HG02588 (cell line): ENCODE measurements around the gene INO80.
"Not testable (repeated sequence)": the region's sequence is repeated elsewhere in the genome, so short reads cannot be mapped to it uniquely, and the experiment has no call there.

Source experiments
- ATAC-seq: cut with Tn5 transposase; IDR thresholded peaks from one replicate; pipeline ENCODE4 v1.9.1; 2021; ENCODE audit warnings: mild to moderate bottlenecking, moderate library complexity; ENCODE audit not compliant: unreplicated experiment

The INO80 gene

DNA sequence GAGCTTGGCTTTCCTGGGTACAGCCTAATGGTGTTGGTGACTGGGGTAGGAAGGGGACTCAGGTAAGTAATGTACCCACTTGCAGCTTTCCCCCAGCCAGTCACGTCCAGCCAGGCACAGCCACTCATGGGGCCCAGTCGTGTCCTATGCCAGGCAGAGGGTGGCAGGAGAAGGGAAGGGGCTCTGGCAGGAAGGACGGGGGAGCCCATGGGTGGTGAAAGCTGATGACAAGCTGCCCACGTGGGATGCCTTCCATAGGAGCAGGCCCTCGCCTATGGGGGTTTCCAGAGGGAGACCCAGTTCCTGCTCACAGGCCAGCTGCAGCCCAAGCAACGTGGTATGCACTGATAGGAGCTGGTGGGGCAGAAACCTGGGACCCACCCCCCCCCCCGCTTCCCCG lies 152.1 kb downstream of the INO80 start:
- ATAC-seq: no peak

DNA sequence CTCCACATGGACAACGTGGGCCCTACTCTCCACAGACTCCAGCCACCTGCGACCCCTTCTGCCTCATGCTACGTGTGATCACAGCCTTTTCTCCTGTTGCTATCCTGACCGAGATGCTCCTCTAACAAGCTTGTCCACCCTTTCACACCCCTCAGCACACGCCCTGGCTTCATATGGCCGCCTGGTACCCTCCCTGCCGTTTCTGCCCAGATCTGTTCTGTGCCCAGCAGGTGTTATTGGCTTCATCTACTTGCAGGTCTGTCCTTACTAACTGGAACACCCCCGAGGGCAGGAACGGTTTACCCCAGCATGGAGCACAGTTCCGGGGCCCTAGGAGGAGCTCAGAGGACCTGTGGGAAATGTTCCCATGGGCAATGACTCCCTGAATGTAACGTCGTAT lies 152.9 kb downstream of the INO80 start:
- ATAC-seq: no peak

DNA sequence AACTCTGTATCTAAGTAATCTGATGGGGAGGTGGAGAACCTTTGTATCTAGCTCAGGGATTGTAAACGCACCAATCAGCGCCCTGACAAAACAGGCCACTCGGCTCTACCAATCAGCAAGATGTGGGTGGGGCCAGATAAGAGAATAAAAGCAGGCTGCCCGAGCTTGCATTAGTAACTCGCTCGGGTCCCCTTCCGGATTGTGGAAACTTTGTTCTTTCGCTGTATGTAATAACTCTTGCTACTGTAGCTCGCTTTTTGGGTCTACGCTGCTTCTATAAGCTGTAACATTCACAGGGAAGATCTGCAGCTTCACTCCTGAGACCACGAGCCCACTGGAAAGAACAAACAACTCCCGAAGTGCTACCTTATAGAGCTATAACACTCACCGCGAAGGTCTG lies 153.8 kb downstream of the INO80 start:
- ATAC-seq: not testable (repeated sequence)

DNA sequence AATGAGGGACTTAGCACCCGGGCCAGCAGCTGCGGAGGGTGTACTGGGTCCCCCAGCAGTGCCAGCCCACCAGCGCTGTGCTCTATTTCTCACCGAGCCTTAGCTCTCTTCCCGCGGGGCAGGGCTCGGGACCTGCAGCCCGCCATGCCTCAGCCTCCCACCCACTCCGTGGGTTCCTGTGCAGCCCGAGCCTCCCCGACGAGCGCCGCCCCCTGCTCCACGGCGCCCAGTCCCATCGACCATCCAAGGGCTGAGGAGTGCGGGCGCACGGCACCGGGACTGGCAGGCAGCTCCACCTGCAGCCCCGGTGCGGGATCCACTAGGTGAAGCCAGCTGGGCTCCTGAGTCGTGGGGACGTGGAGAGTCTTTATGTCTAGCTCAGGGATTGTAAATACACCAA lies 154.3 kb downstream of the INO80 start:
- ATAC-seq: not testable (repeated sequence)

DNA sequence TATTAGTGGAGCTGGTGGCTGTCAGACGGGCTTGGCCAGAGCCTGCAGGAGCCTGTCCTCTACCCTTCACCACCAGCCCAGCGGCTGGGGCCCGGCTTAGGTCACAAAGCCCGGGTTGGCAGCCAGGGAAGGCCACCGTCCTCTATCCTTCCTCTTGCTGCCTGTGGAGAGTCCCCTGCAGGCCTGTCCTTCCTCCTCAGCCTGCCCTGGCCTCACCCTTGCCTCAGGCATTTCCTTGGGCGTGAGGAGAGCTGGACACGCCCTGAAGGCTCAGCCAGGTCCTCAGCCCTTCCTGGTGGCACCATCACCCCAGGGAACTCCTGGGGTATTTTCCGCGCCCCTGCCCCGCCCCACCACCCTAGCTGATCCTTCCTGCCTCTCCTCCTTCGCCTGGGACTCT lies 155.2 kb downstream of the INO80 start:
- ATAC-seq: no peak

DNA sequence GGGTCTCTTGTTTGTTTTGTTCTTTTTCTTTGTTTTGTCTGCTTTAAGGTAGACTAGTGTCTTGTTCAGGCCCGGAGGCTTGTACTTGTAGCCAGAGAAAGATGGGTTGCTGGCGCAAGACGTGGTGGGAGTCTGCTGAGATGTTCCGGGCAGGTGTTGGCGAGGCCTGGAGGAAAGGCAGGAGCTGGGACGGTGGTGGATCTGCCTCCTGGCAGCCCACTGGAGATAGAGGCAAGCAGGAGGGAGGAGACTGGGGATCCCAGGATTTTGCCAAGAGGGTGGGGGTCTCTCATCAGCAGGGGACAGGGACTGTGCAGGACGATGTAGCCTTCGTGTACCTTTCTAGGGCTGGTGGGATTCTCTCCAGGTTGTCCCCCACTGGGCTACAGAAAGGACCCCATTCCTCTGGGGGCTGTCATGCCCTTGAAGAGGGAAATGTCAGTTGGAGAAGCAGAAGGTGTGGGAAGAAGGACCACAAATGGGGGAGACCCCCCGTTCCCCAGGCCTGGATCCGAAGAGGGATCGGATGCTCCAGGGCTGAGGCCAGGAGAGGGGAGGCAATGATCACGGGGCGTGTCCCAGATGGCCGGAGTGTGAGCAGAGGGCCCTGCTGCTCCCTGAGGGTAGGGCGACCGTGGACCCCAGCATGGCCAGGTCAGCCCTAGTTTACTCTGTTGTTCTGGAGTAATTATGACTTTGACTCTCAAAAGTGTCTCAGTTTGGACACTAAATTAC lies 155.8 kb downstream of the INO80 start:
- no peak for ATAC-seq

DNA sequence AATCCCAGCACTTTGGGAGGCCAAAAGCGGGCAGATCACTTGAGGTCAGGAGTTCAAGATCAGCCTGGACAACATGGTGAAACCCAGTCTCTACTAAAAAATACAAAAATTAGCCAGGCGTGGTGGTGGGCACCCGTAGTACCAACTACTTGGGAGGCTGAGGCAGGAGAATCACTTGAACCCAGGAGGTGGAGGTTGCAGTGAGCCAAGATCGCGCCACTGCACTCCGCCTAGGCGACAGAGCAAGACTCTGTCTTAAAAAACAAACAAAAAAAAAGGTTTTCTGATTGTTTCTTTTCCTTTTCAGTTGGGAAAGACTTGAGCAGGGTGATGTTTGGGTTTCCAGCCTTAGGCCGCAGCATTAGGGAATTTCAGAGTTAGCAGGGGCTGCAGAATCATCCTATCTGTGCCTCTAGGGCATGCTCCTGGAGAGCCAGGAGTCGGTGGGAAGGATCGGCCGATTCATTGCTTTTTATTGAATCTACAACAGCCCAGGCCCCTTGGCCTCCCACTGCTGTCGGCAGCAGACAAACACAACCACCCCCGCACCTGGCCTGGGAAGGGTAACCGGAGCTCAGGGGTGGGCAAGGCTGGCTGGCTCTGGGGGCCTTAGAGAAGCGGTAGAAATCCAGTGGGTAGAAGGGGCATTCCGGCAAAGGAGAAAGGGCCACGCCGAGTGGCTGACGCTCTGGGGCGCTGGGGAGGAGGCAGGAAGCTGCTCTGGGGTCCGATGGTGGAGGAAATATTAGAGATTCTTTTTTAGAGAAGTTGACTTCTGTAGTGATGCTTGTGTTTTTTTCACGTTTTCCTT lies 156.5 kb downstream of the INO80 start:
- no peak for ATAC-seq

DNA sequence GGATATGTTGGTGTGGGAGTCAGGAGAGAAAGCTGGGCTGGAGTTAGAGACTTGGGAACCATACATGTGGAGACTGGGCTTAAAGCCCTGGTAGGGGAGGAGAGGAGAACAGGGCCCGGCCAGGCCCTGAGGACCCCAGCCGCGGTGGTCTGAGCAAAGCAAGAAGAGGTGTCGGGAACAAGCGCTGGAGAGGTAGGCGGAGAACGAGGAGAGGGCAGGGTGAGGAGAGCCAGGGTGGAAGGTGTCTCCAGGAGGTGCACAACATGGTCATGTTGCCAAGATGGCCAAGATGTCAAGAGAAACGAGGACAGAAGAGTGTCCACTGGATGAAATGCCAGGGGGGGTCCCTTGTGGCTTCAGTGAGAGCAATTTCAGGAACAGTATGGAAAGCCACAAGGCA lies 157.4 kb downstream of the INO80 start:
- ATAC-seq: no peak

DNA sequence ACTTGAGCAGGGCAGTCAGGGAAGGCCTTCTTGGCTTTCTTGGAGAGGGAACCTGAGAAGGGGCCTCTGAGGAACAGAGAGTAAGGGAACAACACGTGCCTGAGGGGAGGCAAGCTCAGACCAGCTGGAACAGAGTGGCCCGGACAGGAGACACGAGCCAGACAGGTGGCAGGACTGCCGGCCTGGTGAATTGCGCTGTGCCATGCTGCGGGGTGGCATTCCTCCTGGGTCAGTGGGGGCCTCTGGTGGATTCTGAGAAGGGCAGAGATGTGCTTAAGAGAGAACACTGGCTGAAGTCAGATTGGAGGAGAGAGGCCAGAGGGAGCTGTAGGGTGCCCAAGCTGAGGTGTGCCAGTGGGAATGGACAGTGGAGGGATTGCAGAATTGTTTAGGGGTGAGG lies 157.9 kb downstream of the INO80 start:
- no peak for ATAC-seq

DNA sequence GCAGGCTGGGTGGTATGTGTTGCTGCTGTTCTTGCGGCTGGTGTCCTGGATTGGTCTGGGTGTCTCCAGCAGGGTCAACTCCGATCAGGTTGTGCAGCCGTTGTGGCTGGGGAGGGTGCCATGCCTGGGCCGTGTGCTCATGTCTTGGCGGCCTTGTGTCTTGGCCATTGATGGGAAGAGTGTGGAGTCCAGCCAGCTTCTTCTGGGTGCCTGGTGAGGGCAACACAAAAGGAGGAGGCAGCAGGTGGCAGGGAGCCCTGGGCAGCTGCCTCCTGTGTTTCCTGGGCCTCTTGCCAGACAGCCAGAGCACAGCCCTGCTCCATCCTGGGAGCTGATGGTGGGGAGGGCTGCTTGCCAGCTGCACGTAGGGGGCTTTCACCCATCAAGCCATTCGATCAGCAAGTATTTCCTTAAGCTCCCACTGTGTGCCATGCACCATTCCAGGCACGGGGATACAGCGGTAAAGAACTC lies 158.5 kb downstream of the INO80 start:
- ATAC-seq: no peak

DNA sequence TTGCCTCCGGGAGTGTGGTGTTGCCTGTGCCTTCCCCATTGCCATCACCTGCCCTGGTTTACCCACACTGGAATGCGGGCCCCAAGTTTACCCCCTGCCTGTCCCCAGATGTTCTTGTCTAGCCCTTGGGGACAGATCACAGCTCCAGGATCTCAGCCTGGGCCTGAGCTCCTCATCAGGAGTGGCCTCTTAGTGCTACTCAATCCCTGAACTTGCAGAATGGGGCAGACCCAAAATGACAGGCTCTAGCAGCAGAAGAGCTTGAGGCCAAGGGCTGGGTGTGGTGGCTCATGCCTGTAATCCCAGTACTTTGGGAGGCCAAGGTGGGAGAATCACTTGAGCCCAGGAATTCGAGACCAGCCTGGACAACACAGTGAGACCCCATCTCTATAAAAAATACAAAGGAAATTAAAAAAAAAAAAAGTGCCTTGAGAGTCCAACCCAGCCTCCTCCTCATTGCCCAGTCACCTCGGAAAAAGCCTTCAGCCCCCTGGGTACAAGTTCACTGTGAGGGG lies 159.0 kb downstream of the INO80 start:
- ATAC-seq: no peak

DNA sequence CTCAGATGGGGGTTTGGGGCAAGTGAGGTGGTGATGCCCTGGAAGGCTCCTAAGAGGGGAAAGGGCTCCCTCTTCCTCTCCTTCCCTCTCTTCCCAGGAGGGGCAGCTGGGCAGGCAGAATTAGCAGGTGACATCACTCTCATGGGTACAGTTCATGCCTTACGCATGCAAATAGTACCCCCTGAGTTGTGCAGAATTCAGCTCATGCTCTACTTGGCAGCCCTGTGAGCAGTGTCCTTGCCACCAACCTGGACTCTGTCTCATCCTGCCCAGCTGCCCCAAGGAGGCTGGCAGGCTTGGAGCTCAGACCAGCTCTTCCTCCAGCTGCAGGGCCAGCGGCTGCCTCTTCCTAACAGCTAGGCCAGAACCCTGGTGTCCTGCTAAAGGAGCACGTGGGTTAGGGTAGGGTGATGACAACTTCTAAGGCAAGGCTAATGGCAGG lies 159.5 kb downstream of the INO80 start:
- no peak for ATAC-seq

DNA sequence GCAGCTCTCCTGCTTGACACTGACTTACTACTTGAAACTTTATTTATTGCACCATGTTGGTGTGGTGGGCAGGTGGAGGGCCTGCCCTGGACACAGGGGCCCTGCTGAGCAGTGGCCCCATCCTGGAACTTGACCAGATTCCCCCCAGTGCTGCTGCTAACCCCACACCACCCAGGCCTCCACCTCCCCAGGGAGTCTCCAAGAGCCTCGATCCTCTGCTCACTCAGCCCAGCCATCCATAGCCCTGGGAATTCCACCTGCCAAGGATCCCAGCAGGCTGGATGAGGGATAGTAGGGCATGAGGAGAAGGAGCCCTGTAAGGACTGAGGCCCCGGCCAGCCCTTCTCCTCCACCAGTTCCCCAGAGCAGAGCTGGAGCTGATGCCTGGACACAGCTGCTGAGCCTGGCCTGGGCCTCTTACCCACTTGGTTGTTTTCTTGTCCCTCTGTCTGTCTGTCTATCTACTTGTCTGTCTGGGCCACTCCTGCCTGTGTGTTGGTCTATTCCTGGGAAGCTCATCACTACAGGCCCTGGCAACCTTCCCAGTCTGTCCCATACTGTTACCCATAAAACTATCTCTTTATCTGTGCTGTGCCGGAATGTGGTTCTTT lies 160.0 kb downstream of the INO80 start:
- ATAC-seq: no peak

DNA sequence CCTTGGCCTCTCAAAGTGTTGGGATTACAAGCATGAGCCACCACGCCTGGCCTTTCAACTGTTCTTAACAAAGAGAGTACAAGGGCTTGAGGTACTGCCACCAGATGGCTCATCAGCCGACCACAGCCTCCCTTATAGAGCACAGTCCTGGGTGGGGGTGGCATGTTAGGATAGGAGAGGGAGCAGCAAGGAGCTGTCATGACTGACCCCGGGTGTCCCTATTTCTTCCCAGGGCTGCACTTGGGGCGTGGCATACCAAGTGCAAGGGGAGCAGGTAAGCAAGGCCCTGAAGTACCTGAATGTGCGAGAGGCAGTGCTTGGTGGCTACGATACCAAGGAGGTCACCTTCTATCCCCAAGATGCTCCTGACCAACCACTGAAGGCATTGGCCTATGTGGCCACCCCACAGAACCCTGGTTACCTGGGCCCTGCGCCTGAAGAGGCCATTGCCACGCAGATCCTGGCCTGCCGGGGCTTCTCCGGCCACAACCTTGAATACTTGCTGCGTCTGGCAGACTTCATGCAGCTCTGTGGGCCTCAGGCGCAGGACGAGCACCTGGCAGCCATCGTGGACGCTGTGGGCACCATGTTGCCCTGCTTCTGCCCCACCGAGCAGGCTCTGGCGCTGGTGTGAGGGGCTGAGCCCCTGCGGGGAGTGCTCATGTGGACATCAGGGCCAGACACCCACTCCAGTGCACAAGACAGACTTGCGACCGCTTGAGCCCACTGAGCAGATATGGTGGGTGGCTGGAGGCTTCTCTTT lies 160.8 kb downstream of the INO80 start:
- no peak for ATAC-seq

DNA sequence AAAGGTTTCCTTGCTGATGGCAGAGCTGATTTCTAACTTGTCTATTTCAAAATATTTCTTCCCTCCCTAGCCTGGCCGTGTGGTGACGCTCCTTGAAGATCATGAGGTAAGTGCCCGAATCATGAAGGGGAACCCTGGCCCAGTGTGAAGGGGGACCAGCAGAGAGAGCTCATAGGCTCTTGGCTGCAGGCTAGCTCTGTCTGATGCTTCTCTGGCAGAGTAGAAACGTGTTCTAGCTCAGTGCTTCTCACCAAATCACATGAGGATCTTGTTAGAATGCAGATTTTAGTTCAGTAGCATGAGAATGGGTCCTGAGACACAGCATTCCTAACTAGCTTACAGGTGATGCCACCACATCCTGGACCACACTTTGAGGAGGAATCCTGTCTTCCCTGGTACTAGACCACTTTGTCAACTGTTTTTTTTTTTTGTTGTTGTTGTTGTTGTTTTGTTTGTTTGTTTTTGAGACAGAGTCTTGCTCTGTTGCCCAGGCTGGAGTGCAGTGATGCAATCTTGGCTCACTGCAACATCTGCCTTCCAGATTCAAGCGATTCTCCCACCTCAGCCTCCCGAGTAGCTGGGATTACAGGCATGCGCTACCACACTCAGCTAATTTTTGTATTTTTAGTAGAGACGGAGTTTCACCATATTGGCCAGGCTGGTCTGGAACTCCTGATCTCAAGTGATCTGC lies 161.8 kb downstream of the INO80 start:
- ATAC-seq: not testable (repeated sequence)

DNA sequence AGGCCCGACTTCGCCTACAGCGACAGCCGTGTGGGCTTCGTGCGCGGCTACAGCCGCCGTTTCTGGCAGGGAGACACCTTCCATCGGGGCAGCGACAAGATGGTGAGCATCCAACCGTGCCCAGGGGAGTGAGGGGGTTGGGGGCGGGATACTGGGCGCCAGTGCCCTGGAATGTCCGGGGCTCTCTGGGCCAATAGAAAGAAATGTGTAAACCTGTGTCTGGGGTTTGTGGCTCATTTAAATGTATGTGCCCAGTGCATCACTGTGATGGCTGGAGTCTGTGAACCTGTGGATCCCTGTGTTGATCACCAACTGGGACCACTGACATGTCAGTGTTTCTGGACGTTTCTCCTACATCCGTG lies 162.4 kb downstream of the INO80 start:
- ATAC-seq: no peak

DNA sequence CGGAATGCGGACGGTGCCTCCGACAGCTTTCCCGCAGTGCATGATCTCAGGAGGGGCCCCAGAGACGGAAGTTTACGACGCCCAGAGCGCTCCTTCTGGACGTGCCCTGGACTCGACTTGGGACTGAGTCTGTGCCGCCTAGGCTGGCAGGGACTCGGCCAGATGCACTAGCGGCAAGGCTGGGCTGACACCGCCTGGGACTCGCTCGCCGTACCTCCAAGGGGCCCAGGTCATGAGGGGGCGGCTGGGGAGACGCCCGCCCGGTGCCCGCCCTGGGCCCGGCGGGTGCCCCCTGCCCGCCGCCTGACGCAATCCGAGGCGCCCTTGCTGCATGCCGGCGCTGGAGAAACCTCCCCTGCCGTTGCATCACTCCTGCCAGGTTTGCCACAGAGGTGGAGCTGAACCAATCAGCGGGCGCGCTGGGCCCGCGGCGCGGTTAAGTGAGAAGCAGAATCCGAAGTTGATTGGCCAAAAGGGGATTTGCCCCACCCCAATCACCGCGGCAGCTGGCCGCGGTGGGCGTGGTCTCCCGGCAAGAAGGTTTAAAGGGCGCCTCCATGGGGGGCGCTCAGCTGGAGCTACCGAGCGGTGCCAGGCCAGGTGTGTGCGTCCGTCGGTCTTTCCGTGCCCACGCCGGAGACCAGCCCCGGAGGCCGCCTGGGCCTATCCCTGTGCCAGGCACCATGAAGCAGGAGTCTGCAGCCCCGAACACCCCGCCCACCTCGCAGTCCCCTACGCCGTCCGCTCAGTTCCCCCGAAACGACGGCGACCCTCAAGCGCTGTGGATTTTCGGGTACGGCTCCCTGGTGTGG lies 163.0 kb downstream of the INO80 start, which contains the start of gene CHAC1:
TSS of gene CHAC1 (plus strand) at position 571 of the 812 bp plus-strand sequence. CDS start at position 684, 113 bp downstream.
- ATAC-seq: peak; percentile 91

DNA sequence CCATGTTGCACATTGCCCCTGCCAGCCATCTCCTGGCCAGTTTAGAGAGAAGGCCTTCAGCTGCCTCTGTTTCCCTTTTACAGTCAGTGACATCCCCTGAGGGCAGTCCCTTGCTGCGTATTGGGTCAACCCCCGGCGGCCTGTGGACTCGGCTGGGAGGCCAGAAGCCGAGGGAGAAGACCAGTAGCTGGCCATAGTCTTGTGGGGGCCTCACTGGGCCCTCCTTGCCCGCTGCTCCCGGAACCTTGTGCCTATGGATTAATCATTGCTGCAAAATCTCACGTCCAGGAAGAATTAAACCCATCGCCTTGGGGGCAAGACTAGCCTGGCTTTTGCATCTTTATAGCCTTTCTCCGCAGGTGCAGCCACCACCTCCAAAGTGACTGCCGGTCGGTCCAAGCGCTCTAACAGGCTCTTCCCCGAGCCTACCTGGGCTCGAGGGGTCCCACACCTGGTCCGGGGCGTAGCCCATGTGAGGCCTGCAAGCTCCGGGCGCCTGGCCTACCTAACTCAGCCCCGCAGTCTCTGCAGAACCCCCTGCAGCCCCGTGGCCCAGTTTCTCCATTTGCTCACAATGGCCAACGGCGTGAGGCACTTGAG lies 163.7 kb downstream of the INO80 start:
- ATAC-seq: no peak

DNA sequence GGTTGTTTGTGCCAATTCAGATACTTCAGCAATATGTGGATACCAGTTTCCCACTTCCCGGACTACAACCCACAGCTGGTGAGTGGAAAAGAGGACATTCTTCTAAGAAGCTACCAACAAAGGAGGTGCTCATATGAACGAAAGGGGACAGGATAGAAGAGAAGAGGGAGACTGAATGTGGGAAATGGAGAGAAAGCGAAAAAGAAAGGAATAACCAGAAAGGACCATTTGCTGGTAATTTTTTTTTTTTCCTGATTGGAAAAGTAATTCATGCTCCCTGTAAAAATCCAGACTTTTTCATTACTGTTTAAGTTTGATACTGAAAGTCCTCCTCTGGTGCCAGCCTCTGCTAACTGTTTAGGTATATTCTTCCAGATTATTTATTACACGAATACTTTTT lies 164.3 kb downstream of the INO80 start:
- ATAC-seq: no peak
